Smooth muscle cell (in vitro differentiated cells): ENCODE results near the gene NAV2. TPM values are rescaled to one million over a fixed set of nuclear protein-coding genes. Genes with fewer than 3 reads are reported as not detected.

Experiments used
- DNase-seq: peaks from one replicate; lab custom pipeline; 2025; ENCODE audit not compliant: unreplicated experiment; lab: John Stamatoyannopoulos, UW
- H2AFZ ChIP-seq: fragments of 200-600 bp; sonication (generic); 2 replicates; pipeline ENCODE4 v1.6.0; 2016; ENCODE audit warnings: antibody characterized with exemption, low read depth, mild to moderate bottlenecking
- H3F3A ChIP-seq: fragments of 200-600 bp; sonication (generic); 2 replicates; pipeline ENCODE4 v1.6.0; 2017; ENCODE audit warnings: antibody characterized with exemption, low read depth
- H3K27ac ChIP-seq: fragments of 200-600 bp; sonication (generic); 2 replicates; pipeline ENCODE4 v1.5.1; 2016; ENCODE audit warnings: low read depth, mild to moderate bottlenecking
- H3K27me3 ChIP-seq: fragments of 200-600 bp; sonication (generic); 2 replicates; pipeline ENCODE4 v1.6.1; 2016; ENCODE audit warnings: low read depth, mild to moderate bottlenecking
- H3K36me3 ChIP-seq: fragments of 200-600 bp; sonication (generic); 2 replicates; pipeline ENCODE4 v1.5.1; 2016; ENCODE audit warnings: low read depth
- H3K4me1 ChIP-seq: fragments of 200-600 bp; sonication (generic); 2 replicates; pipeline ENCODE4 v1.5.1; 2016; ENCODE audit warnings: low read depth
- H3K4me2 ChIP-seq: fragments of 200-600 bp; sonication (generic); 2 replicates; pipeline ENCODE4 v1.6.0; 2016; ENCODE audit warnings: mild to moderate bottlenecking
- H3K4me3 ChIP-seq: fragments of 200-600 bp; sonication (generic); 2 replicates; pipeline ENCODE4 v1.5.1; 2016; ENCODE audit warnings: mild to moderate bottlenecking
- H3K79me2 ChIP-seq: fragments of 200-600 bp; sonication (generic); 2 replicates; pipeline ENCODE4 v1.6.0; 2016; ENCODE audit warnings: low read depth, mild to moderate bottlenecking
- H3K9ac ChIP-seq: fragments of 200-600 bp; sonication (generic); 2 replicates; pipeline ENCODE4 v1.6.0; 2016; ENCODE audit warnings: low read depth
- H3K9me3 ChIP-seq: fragments of 200-600 bp; sonication (generic); replicated peaks from 2 replicates; pipeline ENCODE4 v1.5.1; 2016; ENCODE audit warnings: low read depth
- H4K20me1 ChIP-seq: fragments of 200-600 bp; sonication (generic); 2 replicates; pipeline ENCODE4 v1.6.0; 2016; ENCODE audit warnings: low read depth
- WGBS: methylation state at CpG from one replicate; pipeline ENCODE4 v1.1.7; 2016; ENCODE audit warnings: low lambda C conversion rate; 5-methylcytosine and 5-hydroxymethylcytosine counted together
- polyA plus RNA-seq: library from polyadenylated mRNA; unstranded; fragments of >200 nt; fragmentation: Nextera tagmentation; extraction: Ambion mirVana; gene quantifications from 2 replicates; pipeline ENCODE4 v1.2.1, GENCODE V29; 2016
- total RNA-seq: library from RNA; depleted of rRNA; stranded (reverse); fragments of >200 nt; gene quantifications from 2 replicates; pipeline ENCODE4 v1.2.3, GENCODE V29; 2014
- TF ChIP-seq, protein P1 (sequence below): fragments of 200-600 bp; sonication (generic); IDR thresholded peaks from 2 replicates; pipeline ENCODE4 v1.5.1; 2017; ENCODE audit warnings: borderline replicate concordance, mild to moderate bottlenecking, antibody characterized with exemption; ENCODE audit not compliant: insufficient read depth, poor library complexity, severe bottlenecking

The NAV2 gene
- total and polyA plus RNA-seq, 2 experiments from 2014 or later, result 14.1 to 67.5 TPM

GRCh38 chr11:19777377-19778102 lies 64.9 kb downstream of the NAV2 start:
- Histone ChIP-seq H3K9ac (no peak overlapping the region), H3K36me3 (no peaks in the 10 kb centered on the region), H3K79me2 (peaks cover 12% of the 10 kb centered on the region), H3K4me3 (peak overlapping the region; percentile 68), H3K4me2 (peak overlapping the region; percentile 94), H3F3A (peaks cover 12% of the 10 kb centered on the region), H2AFZ (peak overlapping the region; percentile 45), H3K4me1 (peaks cover 32% of the 10 kb centered on the region), H3K27ac (no peak overlapping the region), H3K27me3 (no peaks in the 10 kb centered on the region), H4K20me1 (no peaks in the 10 kb centered on the region), H3K9me3 (no peaks in the 10 kb centered on the region)
- WGBS, result 3% methylated on average over 29 of the region's 29 CpGs
- TF ChIP-seq, protein P1, sequence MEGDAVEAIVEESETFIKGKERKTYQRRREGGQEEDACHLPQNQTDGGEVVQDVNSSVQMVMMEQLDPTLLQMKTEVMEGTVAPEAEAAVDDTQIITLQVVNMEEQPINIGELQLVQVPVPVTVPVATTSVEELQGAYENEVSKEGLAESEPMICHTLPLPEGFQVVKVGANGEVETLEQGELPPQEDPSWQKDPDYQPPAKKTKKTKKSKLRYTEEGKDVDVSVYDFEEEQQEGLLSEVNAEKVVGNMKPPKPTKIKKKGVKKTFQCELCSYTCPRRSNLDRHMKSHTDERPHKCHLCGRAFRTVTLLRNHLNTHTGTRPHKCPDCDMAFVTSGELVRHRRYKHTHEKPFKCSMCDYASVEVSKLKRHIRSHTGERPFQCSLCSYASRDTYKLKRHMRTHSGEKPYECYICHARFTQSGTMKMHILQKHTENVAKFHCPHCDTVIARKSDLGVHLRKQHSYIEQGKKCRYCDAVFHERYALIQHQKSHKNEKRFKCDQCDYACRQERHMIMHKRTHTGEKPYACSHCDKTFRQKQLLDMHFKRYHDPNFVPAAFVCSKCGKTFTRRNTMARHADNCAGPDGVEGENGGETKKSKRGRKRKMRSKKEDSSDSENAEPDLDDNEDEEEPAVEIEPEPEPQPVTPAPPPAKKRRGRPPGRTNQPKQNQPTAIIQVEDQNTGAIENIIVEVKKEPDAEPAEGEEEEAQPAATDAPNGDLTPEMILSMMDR, result no peak
- no peak for DNase-seq

DNA sequence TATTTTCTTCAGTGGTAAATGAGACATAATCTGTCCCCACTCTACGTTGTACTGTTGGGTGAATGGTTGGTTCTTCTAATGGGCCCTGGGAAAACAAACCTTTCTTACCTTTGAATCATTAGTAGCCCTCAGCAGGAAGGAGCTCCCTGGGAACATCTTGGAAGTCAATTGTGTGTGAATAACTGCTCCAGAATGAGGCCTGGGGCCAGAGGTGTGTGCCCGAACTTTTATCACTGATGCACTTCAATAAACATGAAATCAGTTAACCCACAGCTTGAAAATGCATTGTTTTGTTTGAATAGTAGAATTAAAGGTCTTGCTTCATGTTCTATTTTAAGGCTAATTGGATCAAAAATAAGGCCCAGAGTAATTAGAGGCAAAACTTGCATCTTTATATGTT lies 67.1 kb downstream of the NAV2 start:
- TF ChIP-seq, protein P1, result no peak
- WGBS, result 80% methylated on average over 2 of the region's 2 CpGs
- Histone ChIP-seq H3F3A (peaks cover 12% of the 10 kb centered on the region), H3K9me3 (no peaks in the 10 kb centered on the region), H3K36me3 (no peaks in the 10 kb centered on the region), H3K9ac (no peak overlapping the region), H3K4me1 (peaks cover 27% of the 10 kb centered on the region), H3K27ac (no peak overlapping the region), H3K4me2 (no peak overlapping the region), H4K20me1 (no peaks in the 10 kb centered on the region), H3K4me3 (no peak overlapping the region), H3K27me3 (no peaks in the 10 kb centered on the region), H2AFZ (no peak overlapping the region), H3K79me2 (peaks cover 12% of the 10 kb centered on the region)
- DNase-seq, result no peak

GRCh38 chr11:19781351-19781750 lies 68.7 kb downstream of the NAV2 start:
- Histone ChIP-seq H2AFZ (no peak overlapping the region), H3K27me3 (no peaks in the 10 kb centered on the region), H3K79me2 (peaks cover 17% of the 10 kb centered on the region), H3K4me1 (peaks cover 27% of the 10 kb centered on the region), H3K36me3 (no peaks in the 10 kb centered on the region), H3F3A (peaks cover 4% of the 10 kb centered on the region), H3K9ac (no peak overlapping the region), H3K4me3 (no peak overlapping the region), H3K4me2 (no peak overlapping the region), H3K27ac (no peak overlapping the region), H4K20me1 (no peaks in the 10 kb centered on the region), H3K9me3 (no peaks in the 10 kb centered on the region)
- no peak for DNase-seq
- TF ChIP-seq, protein P1, result no peak
- WGBS, result 87% methylated on average over 1 of the region's 1 CpG

DNA sequence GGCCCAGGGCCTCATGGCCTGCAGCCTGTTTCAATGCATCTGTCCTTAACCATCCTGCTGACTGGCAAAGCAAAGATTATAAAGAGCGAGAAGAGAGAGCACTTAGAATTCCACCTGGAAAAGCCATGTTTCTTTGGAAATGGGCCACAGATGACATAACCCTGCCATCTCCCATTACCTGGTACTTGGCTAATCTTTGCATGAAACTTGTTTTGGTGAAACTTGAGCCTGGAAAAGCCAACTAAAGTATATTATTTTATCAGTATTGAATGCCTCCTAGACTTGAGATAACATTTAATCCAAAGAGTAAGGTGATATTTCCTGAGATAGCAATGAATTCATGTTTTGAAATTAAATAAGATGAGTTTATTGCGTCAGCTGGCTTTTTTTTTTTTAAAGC lies 72.6 kb downstream of the NAV2 start:
- Histone ChIP-seq H3K27ac (no peak overlapping the region), H3K9me3 (no peaks in the 10 kb centered on the region), H3K79me2 (peaks cover 19% of the 10 kb centered on the region), H3K4me1 (peaks cover 5% of the 10 kb centered on the region), H3F3A (peaks cover 17% of the 10 kb centered on the region), H4K20me1 (no peaks in the 10 kb centered on the region), H3K9ac (no peak overlapping the region), H3K27me3 (no peaks in the 10 kb centered on the region), H3K4me3 (no peak overlapping the region), H3K36me3 (no peaks in the 10 kb centered on the region), H3K4me2 (no peak overlapping the region), H2AFZ (no peak overlapping the region)
- no peak for DNase-seq
- 92% methylated on average over 2 of the region's 2 CpGs for WGBS
- TF ChIP-seq, protein P1, result no peak
